ENCODE results near the gene SLC12A4. TPM values are rescaled to one million over a fixed set of nuclear protein-coding genes. Genes with fewer than 3 reads are reported as not detected.

SLC12A4 gene
- total and polyA plus RNA-seq, 2 of the 13 experiments (the other 11 are each of a cell fraction or from before 2014, with no cell fraction given), result 65.1 to 84.3 TPM

GRCh38 chr16:67893743-67894399 is 74.6 kb downstream of the SLC12A4 start (continued):
- no peak; the same call in 1 of the 2 replicates for TF ChIP-seq ZFP62 (CRISPR knock-in tag; IDR thresholded peaks at IDR 0.05)
- 0 out of 2 replicates have a peak, but pooled peaks have one; percentile 30 for TF ChIP-seq GLI4 (CRISPR knock-in tag; IDR thresholded peaks at IDR 0.05; ENCODE audit: borderline replicate concordance)
- peak; percentile 19; the same call in 1 of the 2 replicates for TF ChIP-seq ZBTB39 (CRISPR knock-in tag; IDR thresholded peaks at IDR 0.05)
- no peak for TF ChIP-seq ETS1 (CRISPR knock-in tag; IDR thresholded peaks at IDR 0.05)
- no peak for TF ChIP-seq U2AF1 (optimal IDR thresholded peaks at IDR 0.05; ENCODE audit: low read depth, low read length)
- TF ChIP-seq IRF9 (CRISPR knock-in tag; IDR thresholded peaks at IDR 0.05; ENCODE audit: borderline replicate concordance), result no peak
- no peak for TF ChIP-seq HBP1 (CRISPR knock-in tag; IDR thresholded peaks at IDR 0.05; ENCODE audit: low read depth)
- no peak for TF ChIP-seq STAG1 (CRISPR knock-in tag; IDR thresholded peaks at IDR 0.05)
- no peak for TF ChIP-seq AGO2 (optimal IDR thresholded peaks at IDR 0.05; ENCODE audit: low read depth, low read length)
- no peak for TF ChIP-seq SP2 (CRISPR knock-in tag; IDR thresholded peaks at IDR 0.05)
- no peak for TF ChIP-seq ZFP82 (CRISPR knock-in tag; IDR thresholded peaks at IDR 0.05; ENCODE audit: borderline replicate concordance)
- no peak for TF ChIP-seq THAP11 (CRISPR knock-in tag; IDR thresholded peaks at IDR 0.05)
- no peak for TF ChIP-seq ZNF564 (CRISPR knock-in tag; IDR thresholded peaks at IDR 0.05)
- TF ChIP-seq NFRKB (IDR thresholded peaks at IDR 0.05), result no peak
- TF ChIP-seq ZNF263 (CRISPR knock-in tag; IDR thresholded peaks at IDR 0.05), result 0 out of 2 replicates have a peak, but pooled peaks have one; percentile 7
- TF ChIP-seq NR2F1 (CRISPR knock-in tag; IDR thresholded peaks at IDR 0.05), result no peak
- TF ChIP-seq TCF7 (IDR thresholded peaks at IDR 0.05; ENCODE audit: low read depth), result no peak
- no peak for TF ChIP-seq NFATC3 (CRISPR knock-in tag; IDR thresholded peaks at IDR 0.05)
- TF ChIP-seq ZNF3 (CRISPR knock-in tag; IDR thresholded peaks at IDR 0.05), result no peak
- TF ChIP-seq ZNF660 (CRISPR knock-in tag; IDR thresholded peaks at IDR 0.05; ENCODE audit: borderline replicate concordance, low read depth), result no peak
- TF ChIP-seq ZNF224 (CRISPR knock-in tag; IDR thresholded peaks at IDR 0.05), result peak; percentile 16; the same call in 1 of the 2 replicates
- no peak for TF ChIP-seq GLMP (CRISPR knock-in tag; IDR thresholded peaks at IDR 0.05; ENCODE audit: borderline replicate concordance)
- no peak for TF ChIP-seq SP5 (CRISPR knock-in tag; IDR thresholded peaks at IDR 0.05; ENCODE audit: borderline replicate concordance, low read depth)
- TF ChIP-seq ZFP37 (CRISPR knock-in tag; IDR thresholded peaks at IDR 0.05; ENCODE audit: borderline replicate concordance), result no peak
- TF ChIP-seq ZNF317 (CRISPR knock-in tag; IDR thresholded peaks at IDR 0.05), result no peak; the same call in 1 of the 2 replicates
